H1 (cell line): ENCODE measurements around the gene ST6GALNAC5. TPM values are rescaled to one million over a fixed set of nuclear protein-coding genes. Genes with fewer than 3 reads are reported as not detected.

ENCODE experiments used
- CTCF ChIA-PET: fragments of 300-600 bp; sonication (Branson Sonifier 250); formaldehyde crosslinking; loops from one replicate; lab custom pipeline; 2021; ENCODE audit not compliant: partially characterized antibody; lab: Charles Lee
- POLR2A ChIA-PET: fragments of 300-600 bp; sonication (Branson Sonifier 250); formaldehyde crosslinking; loops from one replicate; lab custom pipeline; 2021; ENCODE audit warnings: inconsistent platforms; ENCODE audit not compliant: partially characterized antibody; lab: Charles Lee
- DNase-seq, 2 experiments: peaks; one replicate each; pipeline versions ENCODE4 v3.0.0 to v3.0.0-alpha.2; 2010 to 2022; ENCODE audit warnings: low spot score in 2 of 2, low read depth in 1 of 2, mixed read lengths in 1 of 2
- FAIRE-seq: peaks from 2 replicates; lab custom pipeline; 2011; peaks lifted over from hg19 to GRCh38; lab: Jason Lieb, UNC
- H2AFZ ChIP-seq: 2 replicates; pipeline ENCODE4 v1.8.1; 2012; ENCODE audit warnings: low read length, inconsistent platforms
- H2AK5ac ChIP-seq: 2 replicates; pipeline ENCODE4 v1.6.1; 2013; ENCODE audit warnings: low read depth, low read length
- H2BK120ac ChIP-seq: replicated peaks from 2 replicates; pipeline ENCODE3; 2013; ENCODE audit warnings: low read depth, low read length, inconsistent platforms
- H2BK12ac ChIP-seq: 2 replicates; pipeline ENCODE4 v1.6.1; 2013; ENCODE audit warnings: low read depth, low read length
- H2BK15ac ChIP-seq: 2 replicates; pipeline ENCODE4 v1.6.1; 2013; ENCODE audit warnings: low read length
- H2BK20ac ChIP-seq: 2 replicates; pipeline ENCODE4 v1.6.1; 2013; ENCODE audit warnings: low read length
- H2BK5ac ChIP-seq: 2 replicates; pipeline ENCODE4 v1.6.1; 2013; ENCODE audit warnings: low read depth, low read length
- H3K14ac ChIP-seq: 2 replicates; pipeline ENCODE4 v1.6.1; 2013; ENCODE audit warnings: inconsistent platforms; ENCODE audit not compliant: insufficient read length
- H3K18ac ChIP-seq: 2 replicates; pipeline ENCODE4 v1.6.1; 2013; ENCODE audit warnings: low read length; ENCODE audit errors: extremely low read depth
- H3K23ac ChIP-seq: 2 replicates; pipeline ENCODE4 v1.6.1; 2013; ENCODE audit warnings: inconsistent platforms; ENCODE audit not compliant: insufficient read length
- H3K23me2 ChIP-seq: 2 replicates; pipeline ENCODE4 v1.6.1; 2013; ENCODE audit warnings: low read depth, low read length
- H3K27ac ChIP-seq: 2 replicates; pipeline ENCODE4 v1.6.1; 2011; ENCODE audit warnings: low read depth, low read length, inconsistent platforms
- H3K27me3 ChIP-seq, 4 experiments: replicated peaks in 1 of 4; 1 replicate in 1 of 4; 2 replicates in 3 of 4; pipeline versions ENCODE4 v1.6.1 to v1.8.1; 2011 to 2013; ENCODE audit warnings: low read length in 3 of 4, mild to moderate bottlenecking in 3 of 4, inconsistent platforms in 2 of 4, mixed read lengths in 2 of 4, moderate library complexity in 1 of 4; ENCODE audit not compliant: control insufficient read depth in 3 of 4, insufficient read depth in 3 of 4; ENCODE audit errors: extremely low read depth in 1 of 4
- H3K36me3 ChIP-seq, 4 experiments: 2 replicates each; pipeline versions ENCODE4 v1.6.1 to v1.8.1; 2011 to 2013; ENCODE audit warnings: mild to moderate bottlenecking in 4 of 4, low read length in 3 of 4, moderate library complexity in 2 of 4, control low read depth in 1 of 4, inconsistent platforms in 1 of 4; ENCODE audit not compliant: insufficient read depth in 4 of 4, control insufficient read depth in 2 of 4
- H3K4ac ChIP-seq: replicated peaks from 2 replicates; pipeline ENCODE3; 2013; ENCODE audit warnings: low read length, low read depth, mixed read lengths, inconsistent platforms; ENCODE audit not compliant: insufficient read length
- H3K4me1 ChIP-seq, 4 experiments: replicated peaks in 1 of 4; 1 replicate in 1 of 4; 2 replicates in 3 of 4; pipeline versions ENCODE4 v1.6.1 to v1.8.1; 2011 to 2013; ENCODE audit warnings: low read length in 3 of 4, inconsistent platforms in 2 of 4, mixed read lengths in 1 of 4; ENCODE audit not compliant: insufficient read depth in 4 of 4, control insufficient read depth in 3 of 4
- H3K4me2 ChIP-seq, 2 experiments: 2 replicates each; pipeline versions ENCODE4 v1.6.1 to v1.8.1; 2011 to 2013; ENCODE audit warnings: low read depth in 2 of 2, low read length in 2 of 2, control low read depth in 1 of 2, inconsistent platforms in 1 of 2, mild to moderate bottlenecking in 1 of 2; ENCODE audit not compliant: insufficient read depth in 1 of 2
- H3K4me3 ChIP-seq, 4 experiments: fragments of 200-600, 300-600 bp in 1 of 4; sonication (generic), shearing (Covaris generic), sonication (Bioruptor Twin) in 1 of 4; 2 replicates each; pipeline versions ENCODE4 v1.5.1 to v1.8.1; 2011 to 2016; ENCODE audit warnings: low read length in 4 of 4, low read depth in 3 of 4, control low read depth in 2 of 4, inconsistent platforms in 2 of 4, mild to moderate bottlenecking in 2 of 4, mixed read lengths in 1 of 4, moderate library complexity in 1 of 4; ENCODE audit not compliant: insufficient read depth in 2 of 4; ENCODE audit errors: extremely low read depth in 1 of 4
- H3K56ac ChIP-seq: replicated peaks from 2 replicates; pipeline ENCODE3; 2013; ENCODE audit warnings: low read depth, mild to moderate bottlenecking, mixed read lengths, low read length, inconsistent platforms; ENCODE audit not compliant: insufficient read length
- H3K79me1 ChIP-seq: 2 replicates; pipeline ENCODE4 v1.6.1; 2013; ENCODE audit warnings: low read depth, low read length, control low read depth
- H3K79me2 ChIP-seq, 2 experiments: 2 replicates each; pipeline versions ENCODE4 v1.6.1 to v1.8.1; 2012 to 2013; ENCODE audit warnings: low read length in 2 of 2, mild to moderate bottlenecking in 2 of 2, inconsistent platforms in 1 of 2; ENCODE audit not compliant: insufficient read depth in 2 of 2, control insufficient read depth in 1 of 2
- H3K9ac ChIP-seq, 4 experiments: replicated peaks in 1 of 4; 1 replicate in 1 of 4; 2 replicates in 3 of 4; pipeline versions ENCODE4 v1.6.1 to v1.8.1; 2011 to 2013; ENCODE audit warnings: low read depth in 3 of 4, low read length in 3 of 4, control low read depth in 2 of 4, mild to moderate bottlenecking in 2 of 4, moderate library complexity in 2 of 4, inconsistent platforms in 1 of 4; ENCODE audit errors: extremely low read depth in 1 of 4
- H3K9me3 ChIP-seq, 2 experiments: 2 replicates each; pipeline versions ENCODE4 v1.6.1 to v1.8.1; 2012 to 2013; ENCODE audit warnings: mild to moderate bottlenecking in 2 of 2, moderate library complexity in 2 of 2, control low read depth in 1 of 2, inconsistent platforms in 1 of 2, low read depth in 1 of 2, low read length in 1 of 2, mixed read lengths in 1 of 2; ENCODE audit not compliant: insufficient read depth in 2 of 2
- H4K20me1 ChIP-seq, 2 experiments: replicated peaks in 1 of 2; 2 replicates each; pipeline versions ENCODE3 to v1.8.1; 2011 to 2013; ENCODE audit warnings: inconsistent platforms in 2 of 2, low read length in 2 of 2, mild to moderate bottlenecking in 1 of 2; ENCODE audit not compliant: insufficient read depth in 2 of 2, control insufficient read depth in 1 of 2
- H4K5ac ChIP-seq: 2 replicates; pipeline ENCODE4 v1.6.1; 2013; ENCODE audit warnings: low read length, low read depth, mixed read lengths, inconsistent platforms; ENCODE audit not compliant: insufficient read length
- H4K8ac ChIP-seq: 2 replicates; pipeline ENCODE4 v1.8.0; 2013; ENCODE audit warnings: mild to moderate bottlenecking, moderate library complexity, low read length, inconsistent platforms; ENCODE audit not compliant: insufficient read depth; ENCODE audit errors: extremely low read depth
- H4K91ac ChIP-seq: replicated peaks from 2 replicates; pipeline ENCODE3; 2013; ENCODE audit warnings: low read length, mixed read lengths, inconsistent platforms; ENCODE audit not compliant: insufficient read length
- BACH1 ChIP-seq: IDR thresholded peaks from 2 replicates; pipeline ENCODE4 v1.6.1; 2012; ENCODE audit warnings: low read length, improper control_type of control experiment
- E2F6 ChIP-seq: IDR thresholded peaks from 2 replicates; pipeline ENCODE4 v1.6.1; 2012; ENCODE audit warnings: inconsistent platforms
- GTF2F1 ChIP-seq: IDR thresholded peaks from 2 replicates; pipeline ENCODE4 v1.6.1; 2012; ENCODE audit warnings: low read depth, low read length, improper control_type of control experiment, borderline replicate concordance
- POLR2AphosphoS5 ChIP-seq: IDR thresholded peaks from 2 replicates; pipeline ENCODE4 v1.6.1; 2011; ENCODE audit warnings: low read depth, low read length
- RBBP5 ChIP-seq: IDR thresholded peaks from 2 replicates; pipeline ENCODE4 v1.7.1; 2012; ENCODE audit warnings: low read depth, mild to moderate bottlenecking, inconsistent platforms, low read length, moderate library complexity, borderline replicate concordance
- SUZ12 ChIP-seq: fragments of 200-600 bp; sonication (generic); IDR thresholded peaks from 2 replicates; pipeline ENCODE4 v1.6.1; 2012; ENCODE audit warnings: mild to moderate bottlenecking, inconsistent platforms, low read length, moderate library complexity, mixed read lengths
- ZNF274 ChIP-seq: IDR thresholded peaks from 2 replicates; pipeline ENCODE4 v1.7.0; 2012; ENCODE audit warnings: low read length, borderline replicate concordance; ENCODE audit errors: extremely low read depth
- WGBS, 2 experiments: shearing (Covaris generic) in 1 of 2; methylation state at CpG; one replicate each; pipeline versions ENCODE4 v1.1.6 to v1.1.7; 2013 to 2015; ENCODE audit warnings: low lambda C conversion rate in 2 of 2, mixed read lengths in 2 of 2, inconsistent platforms in 1 of 2, low coverage in 1 of 2, missing lambda C conversion rate in 1 of 2; ENCODE audit not compliant: insufficient replicate concordance in 2 of 2, insufficient coverage in 1 of 2, insufficient read length in 1 of 2; ENCODE audit errors: extremely low coverage in 1 of 2, missing lambda C conversion rate in 1 of 2; 5-methylcytosine and 5-hydroxymethylcytosine counted together
- polyA plus RNA-seq, 7 experiments: library from polyadenylated mRNA; depleted of rRNA in 3 of 7; stranded (reverse) in 5 of 7; unstranded in 2 of 7; fragments of >200 nt in 5 of 7; fragments of 200-250 nt in 2 of 7; gene quantifications; 1 replicate in 5 of 7; 2 replicates in 1 of 7; 4 replicates in 1 of 7; pipeline versions ENCODE4 v1.2.1 to v1.2.3, GENCODE V29; 2011 to 2013; ENCODE audit warnings: missing spikeins in 2 of 7, mixed read lengths in 2 of 7
- total RNA-seq: library from RNA; stranded (reverse); fragmentation: NEBNext Ultra II Directional; extraction: Animal tissue kit (Norgen Biotek cat#: 25700); gene quantifications from 2 replicates; pipeline ENCODE4 v1.2.1, GENCODE V29; 2021

The ST6GALNAC5 gene
- total and polyA plus RNA-seq, 2 of the 8 experiments (the other 6 are each of a cell fraction or from before 2014, with no cell fraction given) = 6.2 to 7.3 TPM

DNA sequence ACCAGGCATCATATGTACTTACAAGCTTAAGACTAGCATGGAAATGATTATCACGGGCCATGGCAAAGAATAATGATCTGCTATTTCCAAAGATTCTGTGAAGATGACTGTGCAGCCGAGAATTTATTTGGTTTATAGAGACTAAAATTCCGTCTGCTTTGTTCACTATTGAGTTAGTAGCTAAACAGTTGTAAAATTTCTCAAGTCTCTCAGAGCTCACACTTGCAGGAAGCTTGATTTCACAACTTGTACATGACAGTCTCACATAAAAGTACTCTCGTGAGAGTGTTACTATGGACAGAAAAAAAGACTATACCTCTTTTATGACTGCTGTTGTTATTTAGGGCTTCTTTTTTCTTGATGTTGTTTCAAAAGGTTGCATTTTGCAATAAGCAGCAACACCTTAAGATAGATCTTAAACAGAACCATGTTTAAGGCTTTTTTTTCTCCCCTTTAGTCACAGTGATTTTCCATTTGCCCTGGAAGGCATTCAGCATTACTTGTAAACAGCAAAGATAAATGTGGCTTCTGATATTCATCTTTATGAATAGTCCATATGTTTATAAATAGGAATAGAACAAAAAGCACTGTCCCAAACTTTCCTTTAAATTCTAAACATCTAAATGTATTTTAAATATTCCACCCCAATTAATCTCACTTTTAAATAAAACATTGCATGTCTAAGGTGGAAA, 24.8 kb downstream of the ST6GALNAC5 start:
- H3K4me2 ChIP-seq = no peak overlapping the region

More for the DNA sequence above, 24.8 kb downstream of the ST6GALNAC5 start:
- Histone ChIP-seq H3K14ac (no peak overlapping the region), H4K91ac (no peak overlapping the region), H3K9ac (no peak overlapping the region), H3K4me3 (no peak overlapping the region), H3K9me3 (peaks cover 0 to 2% of the 10 kb centered on the region in 2 experiments; a peak in 1 of 4 replicates), H2BK12ac (no peak overlapping the region), H3K18ac (no peak overlapping the region), H4K5ac (no peak overlapping the region), H3K36me3 (no peaks in the 10 kb centered on the region), H3K4ac (no peak overlapping the region), H2BK120ac (no peak overlapping the region), H2BK5ac (no peak overlapping the region), H2AFZ (no peak overlapping the region), H3K56ac (no peak overlapping the region), H3K79me2 (no peaks in the 10 kb centered on the region), H4K20me1 (no peaks in the 10 kb centered on the region), H4K8ac (no peak overlapping the region), H2BK15ac (no peak overlapping the region), H2BK20ac (no peak overlapping the region), H3K4me1 (no peaks in the 10 kb centered on the region), H3K27ac (no peak overlapping the region), H3K27me3 (no peaks in the 10 kb centered on the region), H3K23me2 (no peaks in the 10 kb centered on the region), H3K79me1 (no peaks in the 10 kb centered on the region; the same call in 1 of the 2 replicates), H3K23ac (no peak overlapping the region), H2AK5ac (no peak overlapping the region)
- TF ChIP-seq POLR2AphosphoS5 = no peak
- no peak for TF ChIP-seq GTF2F1
- TF ChIP-seq E2F6 = no peak
- no peak for TF ChIP-seq ZNF274
- TF ChIP-seq RBBP5 = no peak
- no peak for TF ChIP-seq SUZ12
- TF ChIP-seq BACH1 = no peak
- CTCF ChIA-PET = no interaction called here
- 93% methylated on average over 4 of the region's 4 CpGs; no CpG with 5 or more reads in 1 of the 2 experiments for WGBS, 2 experiments
- POLR2A ChIA-PET = no interaction called here
- FAIRE-seq = no peak
- no peak for DNase-seq
